ENCODE results near the gene RCBTB2.

GRCh38 chr13:48476686-48477085, 56.2 kb downstream of the RCBTB2 start:
- TF ChIP-seq CTCF (IDR thresholded peaks at IDR 0.05; ENCODE audit: low read depth, low read length, poor library complexity, severe bottlenecking) = no peak
- no peak for TF ChIP-seq EZH2phosphoT487 (IDR thresholded peaks at IDR 0.05; ENCODE audit: borderline replicate concordance, low read length)

Measured in DOHH2 (cell line).